Nephron progenitor cell (in vitro differentiated cells): ENCODE data around the gene KHNYN.

Experiments
- DNase-seq: peaks from one replicate; pipeline ENCODE4 v3.0.0; 2021
- H3K27ac Mint-ChIP-seq: 2 replicates; pipeline ENCODE4 v1.8.0; 2021; ENCODE audit warnings: mild to moderate bottlenecking, moderate library complexity, mixed read lengths
- H3K27me3 Mint-ChIP-seq: 2 replicates; pipeline ENCODE4 v1.8.0; 2021; ENCODE audit warnings: mild to moderate bottlenecking, low read depth, mixed read lengths; ENCODE audit not compliant: poor library complexity
- H3K36me3 Mint-ChIP-seq: 2 replicates; pipeline ENCODE4 v1.8.0; 2021; ENCODE audit warnings: low read depth, mixed read lengths
- H3K4me1 Mint-ChIP-seq: 2 replicates; pipeline ENCODE4 v1.8.0; 2021; ENCODE audit warnings: mixed read lengths
- H3K4me3 Mint-ChIP-seq: 2 replicates; pipeline ENCODE4 v1.8.0; 2021; ENCODE audit warnings: mild to moderate bottlenecking, moderate library complexity, mixed read lengths
- H3K9me3 Mint-ChIP-seq: 2 replicates; pipeline ENCODE4 v1.8.0; 2021; ENCODE audit warnings: mild to moderate bottlenecking, moderate library complexity, mixed read lengths
- CTCF ChIP-seq: fragments of 200-600 bp; sonication (generic); IDR thresholded peaks from 2 replicates; pipeline ENCODE4 v1.5.0; 2021; ENCODE audit warnings: antibody characterized with exemption

KHNYN gene

GRCh38 chr14:24411443-24412389 lies 18.0 kb upstream of the KHNYN start:
- Mint-ChIP-seq H3K27ac (no peak overlapping the region), H3K27me3 (no peaks in the 10 kb centered on the region), H3K36me3 (peaks cover 64% of the 10 kb centered on the region), H3K9me3 (no peaks in the 10 kb centered on the region), H3K4me1 (no peaks in the 10 kb centered on the region), H3K4me3 (no peak overlapping the region)
- peak; percentile 58 for TF ChIP-seq CTCF
- DNase-seq = no peak

GRCh38 chr14:24414077-24414476 lies 15.7 kb upstream of the KHNYN start:
- H3K27ac Mint-ChIP-seq = no peak overlapping the region
- no peak for DNase-seq
- peaks cover 56% of the 10 kb centered on the region for H3K36me3 Mint-ChIP-seq
- H3K9me3 Mint-ChIP-seq = no peaks in the 10 kb centered on the region
- H3K4me3 Mint-ChIP-seq = no peak overlapping the region
- H3K27me3 Mint-ChIP-seq = peaks cover 1% of the 10 kb centered on the region
- no peak for TF ChIP-seq CTCF
- peaks cover 5% of the 10 kb centered on the region for H3K4me1 Mint-ChIP-seq

GRCh38 chr14:24414732-24415420 lies 14.9 kb upstream of the KHNYN start:
- Mint-ChIP-seq H3K27ac (no peak overlapping the region), H3K36me3 (peaks cover 53% of the 10 kb centered on the region), H3K27me3 (peaks cover 8% of the 10 kb centered on the region), H3K4me1 (peaks cover 5% of the 10 kb centered on the region), H3K9me3 (no peaks in the 10 kb centered on the region), H3K4me3 (no peak overlapping the region)
- no peak for DNase-seq
- no peak for TF ChIP-seq CTCF

GRCh38 chr14:24415421-24416253 lies 14.1 kb upstream of the KHNYN start:
- no peak overlapping the region for H3K4me3 Mint-ChIP-seq
- no peak for DNase-seq
- TF ChIP-seq CTCF = no peak
- H3K36me3 Mint-ChIP-seq = peaks cover 51% of the 10 kb centered on the region
- H3K27me3 Mint-ChIP-seq = peaks cover 13% of the 10 kb centered on the region
- peak overlapping the region; percentile 94 for H3K27ac Mint-ChIP-seq
- peaks cover 5% of the 10 kb centered on the region for H3K4me1 Mint-ChIP-seq
- no peaks in the 10 kb centered on the region for H3K9me3 Mint-ChIP-seq

- Mint-ChIP-seq H3K36me3 (peaks cover 45% of the 10 kb centered on the region), H3K27ac (peak overlapping the region; percentile 48), H3K9me3 (no peaks in the 10 kb centered on the region), H3K27me3 (peaks cover 13% of the 10 kb centered on the region), H3K4me3 (no peak overlapping the region), H3K4me1 (peaks cover 5% of the 10 kb centered on the region)
- no peak for TF ChIP-seq CTCF
- DNase-seq = no peak
These were observed 13.4 kb upstream of the KHNYN start for GRCh38 chr14:24416254-24416931.
